ENCODE results near the gene MATN1. TPM values are rescaled to one million over a fixed set of nuclear protein-coding genes. Genes with fewer than 3 reads are reported as not detected.
A peak's percentile ranks its signal among the peaks of the same experiment; 100 is the strongest.

The MATN1 gene
- total RNA-seq, 2 donors from 2014 or later = not detected

DNA sequence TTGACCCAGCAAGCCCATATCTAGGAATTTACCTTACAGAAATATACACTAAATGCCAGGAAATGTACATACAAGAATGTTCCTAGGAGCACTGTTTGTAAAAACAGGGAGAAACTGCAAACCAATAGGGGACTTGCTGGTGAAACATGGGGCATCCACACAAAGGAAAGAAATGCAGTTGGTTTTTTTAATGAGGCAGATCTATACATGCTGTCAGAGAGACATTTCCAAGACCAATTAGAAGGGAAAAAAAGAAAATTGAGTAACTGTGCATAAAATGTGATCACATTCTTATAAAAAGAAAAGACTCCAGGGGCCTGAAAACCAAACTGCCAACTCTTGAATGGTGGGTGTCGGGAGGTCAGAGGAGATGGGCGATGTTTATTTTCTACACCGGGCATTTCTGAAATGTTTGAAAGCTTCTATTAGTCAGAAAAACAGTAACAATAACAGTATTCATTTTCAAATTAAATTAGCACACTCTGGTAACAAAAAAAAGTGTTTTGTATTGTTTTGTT, 56.6 kb downstream of the MATN1 start:
- H3K9me3 ChIP-seq (ENCODE audit: control insufficient read depth, low read length) = no peaks in the 10 kb centered on the region
- no peak overlapping the region for H3K4me3 Mint-ChIP-seq
- DNase-seq = no peak
- H3K36me3 Mint-ChIP-seq (ENCODE audit: low read depth) = no peaks in the 10 kb centered on the region
- no peak overlapping the region for H3K4me3 ChIP-seq (ENCODE audit: low read length)
- H3K27ac ChIP-seq (ENCODE audit: low read depth, low read length) = no peak overlapping the region
- WGBS, 2 experiments (ENCODE audit: insufficient coverage in 1 of 2, insufficient read length in 1 of 2) = 96% methylated on average over 3 of the region's 3 CpGs; no CpG with 5 or more reads in 1 of the 2 experiments
- no peaks in the 10 kb centered on the region for H3K27me3 Mint-ChIP-seq (ENCODE audit: insufficient read depth)
- H3K36me3 ChIP-seq (ENCODE audit: control insufficient read depth, insufficient read depth, low read length) = no peaks in the 10 kb centered on the region
- no peak for TF ChIP-seq CTCF (conservative IDR thresholded peaks at IDR 0.05)
- no peaks in the 10 kb centered on the region for H3K4me1 ChIP-seq (ENCODE audit: control insufficient read depth, insufficient read depth, low read length)
- no peaks in the 10 kb centered on the region for H3K27me3 ChIP-seq (ENCODE audit: control insufficient read depth, insufficient read depth, low read length, poor library complexity, severe bottlenecking)
- no peaks in the 10 kb centered on the region for H3K9me3 Mint-ChIP-seq
- no peak overlapping the region for H3K27ac Mint-ChIP-seq
- H3K9ac ChIP-seq (ENCODE audit: extremely low read depth, low read length, poor library complexity, severe bottlenecking) = no peak overlapping the region
- H3K4me1 Mint-ChIP-seq = peaks cover 12% of the 10 kb centered on the region

- no peaks in the 10 kb centered on the region for H3K9me3 Mint-ChIP-seq
- DNase-seq = peak; percentile 37
- peaks cover 12% of the 10 kb centered on the region for H3K4me1 Mint-ChIP-seq
- Histone ChIP-seq H3K27me3 (ENCODE audit: control insufficient read depth, insufficient read depth, low read length, poor library complexity, severe bottlenecking) (no peaks in the 10 kb centered on the region), H3K9me3 (ENCODE audit: control insufficient read depth, low read length) (no peaks in the 10 kb centered on the region), H3K4me1 (ENCODE audit: control insufficient read depth, insufficient read depth, low read length) (no peaks in the 10 kb centered on the region), H3K36me3 (ENCODE audit: control insufficient read depth, insufficient read depth, low read length) (no peaks in the 10 kb centered on the region), H3K9ac (ENCODE audit: extremely low read depth, low read length, poor library complexity, severe bottlenecking) (no peak overlapping the region), H3K27ac (ENCODE audit: low read depth, low read length) (no peak overlapping the region), H3K4me3 (ENCODE audit: low read length) (no peak overlapping the region)
- no peak for TF ChIP-seq CTCF (conservative IDR thresholded peaks at IDR 0.05)
- no peaks in the 10 kb centered on the region for H3K36me3 Mint-ChIP-seq (ENCODE audit: low read depth)
- no peak overlapping the region for H3K4me3 Mint-ChIP-seq
- H3K27me3 Mint-ChIP-seq (ENCODE audit: insufficient read depth) = no peaks in the 10 kb centered on the region
- no peak overlapping the region for H3K27ac Mint-ChIP-seq
- WGBS, 2 experiments (ENCODE audit: insufficient coverage in 1 of 2, insufficient read length in 1 of 2) = 86 to 89% methylated on average over 5 to 7 of the region's 7 CpGs
These were observed 58.0 kb downstream of the MATN1 start for GRCh38 chr1:30665216-30666010.

DNA sequence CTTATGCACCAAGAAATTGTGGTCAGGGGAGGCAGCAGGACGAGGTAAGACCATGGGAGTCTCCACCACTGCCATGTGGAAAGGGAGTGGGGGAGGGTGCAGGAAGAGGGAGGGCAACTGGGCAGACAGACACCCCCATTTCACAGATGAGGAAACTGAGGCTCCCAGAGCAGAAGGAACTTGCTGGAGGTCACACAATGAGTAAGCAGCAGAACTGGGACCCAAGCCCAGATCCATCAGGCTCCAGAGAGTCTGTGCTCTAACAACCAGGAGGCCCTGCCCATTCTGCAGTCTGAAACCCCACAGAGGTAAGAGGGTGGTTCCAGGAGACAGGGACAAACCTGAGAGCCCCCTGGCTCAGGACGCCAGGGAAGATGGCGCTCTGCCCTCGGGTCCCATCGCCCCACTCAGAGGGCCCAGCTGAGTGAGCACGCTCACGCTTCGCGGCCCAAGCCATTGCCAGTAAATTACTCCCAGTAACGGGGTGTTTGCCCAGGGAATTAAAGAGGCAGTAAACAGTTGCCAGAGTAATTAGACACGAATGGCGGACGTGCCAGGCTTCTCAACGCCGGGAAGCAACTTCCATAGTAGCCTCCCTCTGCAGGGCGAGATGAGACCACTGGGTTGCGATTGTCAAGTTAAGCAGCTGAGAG, 59.2 kb downstream of the MATN1 start:
- Mint-ChIP-seq H3K27ac (no peak overlapping the region), H3K27me3 (ENCODE audit: insufficient read depth) (no peaks in the 10 kb centered on the region), H3K4me3 (no peak overlapping the region), H3K36me3 (ENCODE audit: low read depth) (no peaks in the 10 kb centered on the region), H3K4me1 (peaks cover 12% of the 10 kb centered on the region), H3K9me3 (no peaks in the 10 kb centered on the region)
- DNase-seq = peak; percentile 40
- H3K27ac ChIP-seq (ENCODE audit: low read depth, low read length) = no peak overlapping the region
- H3K9me3 ChIP-seq (ENCODE audit: control insufficient read depth, low read length) = no peaks in the 10 kb centered on the region
- H3K27me3 ChIP-seq (ENCODE audit: control insufficient read depth, insufficient read depth, low read length, poor library complexity, severe bottlenecking) = no peaks in the 10 kb centered on the region
- H3K9ac ChIP-seq (ENCODE audit: extremely low read depth, low read length, poor library complexity, severe bottlenecking) = no peak overlapping the region
- H3K4me1 ChIP-seq (ENCODE audit: control insufficient read depth, insufficient read depth, low read length) = no peaks in the 10 kb centered on the region
- no peaks in the 10 kb centered on the region for H3K36me3 ChIP-seq (ENCODE audit: control insufficient read depth, insufficient read depth, low read length)
- no peak overlapping the region for H3K4me3 ChIP-seq (ENCODE audit: low read length)
- WGBS, 2 experiments (ENCODE audit: insufficient coverage in 1 of 2, insufficient read length in 1 of 2) = 95% methylated on average over 17 of the region's 17 CpGs
- no peak for TF ChIP-seq CTCF (conservative IDR thresholded peaks at IDR 0.05)
